GM20000 (cell line): Measurements from ENCODE around the gene SP7.
"Not testable (repeated sequence)": the region's sequence is repeated elsewhere in the genome, so short reads cannot be mapped to it uniquely, and the experiment has no call there.

Experiments
- DNase-seq: peaks from one replicate; pipeline ENCODE4 v3.0.0; 2012; ENCODE audit warnings: low spot score
- TF ChIP-seq, protein P1 (sequence below): IDR thresholded peaks from 2 replicates; pipeline ENCODE4 v1.5.1; 2012; ENCODE audit warnings: mild to moderate bottlenecking, control low read depth; ENCODE audit errors: extremely low read depth, missing control alignments

Gene SP7

DNA sequence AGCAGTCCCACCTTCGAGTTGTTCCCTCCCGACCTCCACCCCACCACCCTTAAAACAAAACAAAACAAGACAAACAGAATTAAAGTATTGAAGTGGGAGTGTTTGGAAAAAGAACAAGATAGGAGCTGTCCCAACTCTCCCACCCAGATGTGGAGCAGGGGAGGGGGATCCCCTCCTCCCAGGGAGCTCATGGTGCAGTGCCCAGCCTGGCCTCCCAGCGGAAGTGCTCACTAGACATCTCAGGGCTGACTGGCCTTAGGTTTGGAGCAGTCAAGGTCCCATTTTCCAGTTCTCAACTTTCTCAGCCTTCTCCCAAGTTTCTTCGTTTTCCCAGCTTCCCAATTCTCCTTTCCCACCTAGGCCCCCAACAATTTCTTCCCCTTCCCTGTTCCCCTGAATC is 2.9 kb downstream of the SP7 start:
- DNase-seq, result peak; percentile 6
- TF ChIP-seq, protein P1, sequence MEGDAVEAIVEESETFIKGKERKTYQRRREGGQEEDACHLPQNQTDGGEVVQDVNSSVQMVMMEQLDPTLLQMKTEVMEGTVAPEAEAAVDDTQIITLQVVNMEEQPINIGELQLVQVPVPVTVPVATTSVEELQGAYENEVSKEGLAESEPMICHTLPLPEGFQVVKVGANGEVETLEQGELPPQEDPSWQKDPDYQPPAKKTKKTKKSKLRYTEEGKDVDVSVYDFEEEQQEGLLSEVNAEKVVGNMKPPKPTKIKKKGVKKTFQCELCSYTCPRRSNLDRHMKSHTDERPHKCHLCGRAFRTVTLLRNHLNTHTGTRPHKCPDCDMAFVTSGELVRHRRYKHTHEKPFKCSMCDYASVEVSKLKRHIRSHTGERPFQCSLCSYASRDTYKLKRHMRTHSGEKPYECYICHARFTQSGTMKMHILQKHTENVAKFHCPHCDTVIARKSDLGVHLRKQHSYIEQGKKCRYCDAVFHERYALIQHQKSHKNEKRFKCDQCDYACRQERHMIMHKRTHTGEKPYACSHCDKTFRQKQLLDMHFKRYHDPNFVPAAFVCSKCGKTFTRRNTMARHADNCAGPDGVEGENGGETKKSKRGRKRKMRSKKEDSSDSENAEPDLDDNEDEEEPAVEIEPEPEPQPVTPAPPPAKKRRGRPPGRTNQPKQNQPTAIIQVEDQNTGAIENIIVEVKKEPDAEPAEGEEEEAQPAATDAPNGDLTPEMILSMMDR, result no peak

DNA sequence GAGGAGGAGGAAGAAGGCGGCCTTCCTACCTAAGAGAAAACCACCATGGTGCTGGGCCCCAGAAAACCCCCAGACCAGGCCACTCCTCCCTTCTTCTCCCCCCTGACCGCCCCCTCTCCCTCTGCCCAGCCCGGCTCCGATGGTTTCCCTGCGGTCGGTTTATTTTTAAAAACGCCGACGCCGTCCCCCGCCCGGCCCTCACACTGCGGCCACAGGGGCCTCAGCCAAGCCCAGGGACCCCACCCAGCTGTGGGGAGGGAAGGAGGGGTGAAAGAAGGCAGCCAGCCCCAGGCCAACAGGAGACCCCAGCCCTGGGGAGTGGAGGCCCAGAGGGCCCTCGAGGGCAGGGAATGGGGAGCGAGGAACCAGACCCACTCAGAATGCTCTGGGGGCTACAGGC is 3.4 kb downstream of the SP7 start:
- TF ChIP-seq, protein P1, result no peak
- DNase-seq, result no peak

DNA sequence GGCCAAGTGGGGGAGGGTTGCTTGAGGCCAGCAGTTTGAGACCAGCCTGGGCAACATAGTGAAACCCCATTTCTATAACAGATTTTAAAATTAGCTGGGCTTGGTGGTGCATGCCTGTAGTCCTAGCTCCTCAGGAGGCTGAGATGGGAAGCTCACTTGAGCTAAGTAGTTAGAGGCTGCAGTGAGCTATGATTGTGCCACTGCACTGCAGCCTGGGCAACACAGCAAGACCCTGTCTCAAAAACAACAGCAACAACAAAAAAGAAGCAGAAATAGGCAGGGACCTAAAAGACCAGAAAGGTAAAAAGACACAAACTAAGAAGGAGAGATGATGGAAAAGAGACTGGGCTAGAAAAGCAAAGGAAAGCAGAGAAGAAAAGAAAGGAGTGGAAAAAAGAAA is 3.8 kb downstream of the SP7 start:
- DNase-seq, result not testable (repeated sequence)

DNA sequence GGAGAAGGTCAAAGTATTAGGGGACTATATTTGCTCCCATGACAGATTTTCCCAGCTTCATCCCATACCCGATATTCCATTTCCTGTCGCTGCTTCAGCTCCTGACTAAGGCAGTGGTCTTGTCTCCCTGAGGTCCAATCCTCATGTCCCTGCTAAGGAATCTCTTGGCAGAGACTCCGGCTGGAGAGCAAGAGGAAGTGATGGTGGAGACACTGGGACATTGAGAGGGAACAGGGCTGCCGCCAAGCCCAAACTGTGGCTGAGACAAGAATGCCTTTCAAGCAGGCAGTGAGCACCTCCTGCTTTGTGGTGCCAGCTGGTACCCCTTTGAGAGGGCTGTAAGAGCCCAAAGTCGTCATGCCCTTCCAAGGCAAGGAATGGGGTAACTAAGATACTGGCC is 5.5 kb downstream of the SP7 start:
- DNase-seq, result no peak
- TF ChIP-seq, protein P1, result no peak

DNA sequence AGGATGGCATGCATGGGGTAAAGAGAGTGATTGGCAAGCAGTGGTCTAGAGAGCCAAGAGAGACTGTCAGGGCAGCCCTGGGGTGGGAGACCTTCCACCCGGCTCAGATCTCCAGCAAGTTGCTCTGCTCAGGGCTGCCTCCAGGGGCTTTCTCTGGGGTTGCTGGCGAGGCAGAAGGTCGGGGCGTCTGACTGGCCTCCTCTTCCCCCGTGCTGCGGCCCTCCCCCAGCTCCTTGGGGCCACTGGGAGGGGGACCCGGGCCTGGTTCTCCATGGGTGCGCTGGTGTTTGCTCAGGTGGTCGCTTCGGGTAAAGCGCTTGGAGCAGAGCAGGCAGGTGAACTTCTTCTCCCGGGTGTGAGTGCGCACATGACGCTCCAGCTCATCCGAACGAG is 8.1 kb downstream of the SP7 start:
- TF ChIP-seq, protein P1, result no peak
- DNase-seq, result no peak

DNA sequence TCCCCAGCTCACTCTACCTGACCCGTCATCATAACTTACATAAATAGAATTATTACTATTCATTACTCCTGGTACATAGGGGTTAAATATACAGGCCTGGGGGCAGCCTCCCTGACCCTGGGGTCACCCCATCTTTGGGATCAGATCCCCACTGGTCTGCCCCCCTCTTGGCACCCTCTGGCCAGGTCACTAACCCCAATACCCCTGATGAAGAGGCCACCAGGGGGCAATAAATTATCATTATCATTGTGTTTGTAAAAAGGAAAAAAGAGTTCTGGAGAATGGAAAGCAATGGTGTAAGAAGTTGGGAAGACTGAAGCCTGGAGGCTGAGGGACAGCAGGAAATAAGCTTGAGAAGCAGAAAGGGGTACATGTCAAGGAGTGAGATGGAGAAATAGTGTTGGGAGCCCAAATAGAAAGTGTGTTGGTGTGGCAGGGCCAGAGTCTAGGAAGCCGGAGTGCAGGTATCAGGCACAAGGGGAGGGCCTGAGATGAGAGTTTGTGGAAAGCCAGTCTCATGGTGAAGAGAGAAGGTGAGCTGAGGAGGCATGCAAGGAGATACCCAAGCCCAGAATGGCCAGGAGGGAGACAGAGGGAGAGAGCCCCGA is 8.6 kb downstream of the SP7 start:
- DNase-seq, result no peak
- TF ChIP-seq, protein P1, result no peak

DNA sequence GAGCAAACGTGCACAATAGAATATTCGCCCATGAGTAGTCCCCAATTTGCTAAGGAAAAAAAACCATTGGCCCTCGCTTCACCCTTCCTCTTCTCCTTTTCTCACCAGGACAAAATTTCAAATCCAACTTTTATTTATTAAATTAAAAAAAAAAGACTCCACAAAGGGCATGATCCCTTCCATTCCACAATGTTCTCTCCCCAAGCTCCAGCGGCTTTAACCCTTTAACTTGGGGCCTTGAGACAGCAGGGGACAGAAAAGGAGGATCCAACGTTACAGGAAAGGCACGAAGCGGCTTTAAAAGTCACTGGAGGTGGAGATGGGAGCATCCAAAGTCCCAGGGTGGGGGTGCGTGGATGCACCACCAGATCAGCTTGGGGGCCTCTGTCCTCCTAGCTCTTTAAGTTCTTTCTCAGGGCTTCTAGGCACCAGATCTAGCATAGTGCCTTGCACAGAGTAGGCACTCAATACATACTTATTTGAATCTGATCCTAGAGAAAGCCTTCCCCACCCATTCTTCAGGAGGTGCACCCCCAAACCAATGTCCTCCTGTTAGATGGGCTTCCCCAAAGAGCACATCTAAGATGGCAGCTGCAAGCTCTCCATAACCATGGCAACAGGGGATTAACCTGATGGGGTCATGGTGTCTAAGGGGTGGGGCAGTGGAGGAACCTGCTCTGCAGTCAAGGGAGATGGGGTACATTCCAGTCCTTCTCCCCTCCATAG is 9.5 kb downstream of the SP7 start:
- TF ChIP-seq, protein P1, result no peak
- DNase-seq, result no peak
